HG03571 (cell line): Measurements from ENCODE around the gene UBE2O.

Source experiments
- ATAC-seq: cut with Tn5 transposase; IDR thresholded peaks from one replicate; pipeline ENCODE4 v1.9.1; 2021; ENCODE audit not compliant: unreplicated experiment

UBE2O gene

GRCh38 chr17:76487451-76488192 lies 34.7 kb upstream of the UBE2O start:
- ATAC-seq, result no peak

GRCh38 chr17:76485569-76485968 lies 32.6 kb upstream of the UBE2O start:
- ATAC-seq, result no peak

GRCh38 chr17:76484228-76484725 lies 31.3 kb upstream of the UBE2O start:
- ATAC-seq, result no peak

- peak; percentile 63 for ATAC-seq
Observed at GRCh38 chr17:76481071-76481655, 28.2 kb upstream of the UBE2O start.

GRCh38 chr17:76480632-76481031 lies 27.7 kb upstream of the UBE2O start:
- no peak for ATAC-seq

GRCh38 chr17:76479515-76480060 lies 26.6 kb upstream of the UBE2O start:
- no peak for ATAC-seq

- ATAC-seq, result no peak
Observed at GRCh38 chr17:76478730-76479514, 26.0 kb upstream of the UBE2O start.

- ATAC-seq, result no peak
Observed at GRCh38 chr17:76478097-76478496, 25.1 kb upstream of the UBE2O start.

- no peak for ATAC-seq
Observed at GRCh38 chr17:76477576-76477975, 24.6 kb upstream of the UBE2O start.

GRCh38 chr17:76476736-76477135 lies 23.8 kb upstream of the UBE2O start:
- no peak for ATAC-seq

- ATAC-seq, result no peak
Observed at GRCh38 chr17:76475302-76475701, 22.4 kb upstream of the UBE2O start.

- ATAC-seq, result no peak
Observed at GRCh38 chr17:76474894-76475293, 21.9 kb upstream of the UBE2O start.

GRCh38 chr17:76474238-76474637 lies 21.3 kb upstream of the UBE2O start:
- ATAC-seq, result no peak

- ATAC-seq, result no peak
Observed at GRCh38 chr17:76473541-76473985, 20.6 kb upstream of the UBE2O start.

GRCh38 chr17:76472726-76473125 lies 19.8 kb upstream of the UBE2O start:
- ATAC-seq, result no peak

GRCh38 chr17:76472258-76472645 lies 19.3 kb upstream of the UBE2O start:
- ATAC-seq, result no peak

GRCh38 chr17:76471498-76472257 lies 18.7 kb upstream of the UBE2O start:
- no peak for ATAC-seq

- no peak for ATAC-seq
Observed at GRCh38 chr17:76469991-76470739, 17.2 kb upstream of the UBE2O start.

GRCh38 chr17:76469076-76469990 lies 16.4 kb upstream of the UBE2O start:
- ATAC-seq, result no peak
